ENCODE data around the gene SOX11.
"Not testable (repeated sequence)": the region's sequence is repeated elsewhere in the genome, so short reads cannot be mapped to it uniquely, and the experiment has no call there.

Gene SOX11
- total RNA-seq: 0 to 2.7 (median 0.06) reads per million in 9 experiments

DNA sequence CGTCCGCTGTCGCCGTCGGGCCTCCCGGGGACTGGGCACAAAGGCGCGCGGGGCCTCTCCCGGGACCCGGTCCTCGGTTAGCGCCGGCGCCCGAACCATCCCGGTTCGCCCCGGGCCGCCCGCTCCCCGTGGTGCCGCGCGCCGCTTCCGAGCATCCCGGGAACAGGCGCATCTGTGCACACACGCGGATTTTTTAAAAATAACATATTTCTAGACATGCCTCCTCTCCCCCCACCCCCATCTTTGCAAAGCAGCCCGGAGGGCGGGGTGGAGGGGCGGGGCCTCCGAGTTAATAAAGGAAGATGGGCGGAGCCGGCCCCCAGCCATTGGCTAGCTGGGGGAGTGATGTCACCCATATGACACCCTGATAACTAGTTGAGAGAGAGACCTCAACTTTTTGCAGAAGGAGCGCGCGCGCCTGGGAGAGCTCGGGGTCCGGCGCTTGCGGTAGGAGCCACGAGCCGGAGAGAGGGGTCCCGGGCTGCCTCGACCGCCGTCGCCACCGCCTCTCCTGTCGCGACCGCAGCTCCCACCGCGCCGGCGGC is at the start of gene SOX11:
TSS of gene SOX11 (plus strand) at position 400 of the 545 bp plus-strand sequence. CDS start 338 bp downstream, outside the sequence.
- ATAC-seq (replicated peaks) (no peak), DNase-seq (no peak)
- H3K27me3 Mint-ChIP-seq: peaks cover 36 to 44% of the 10 kb centered on the region in 2 donors
- H3K4me1 Mint-ChIP-seq (ENCODE audit: low read depth in 2 of 2): peaks cover 0 to 3% of the 10 kb centered on the region in 2 donors
- H3K9me3 Mint-ChIP-seq: peaks cover 5 to 10% of the 10 kb centered on the region in 2 donors
- no peak within 1 kb of the TSS for H3K27ac Mint-ChIP-seq
- H3K36me3 Mint-ChIP-seq (ENCODE audit: insufficient read depth): no peaks in the 10 kb centered on the region
- no peak within 1 kb of the TSS for H3K4me3 Mint-ChIP-seq

DNA sequence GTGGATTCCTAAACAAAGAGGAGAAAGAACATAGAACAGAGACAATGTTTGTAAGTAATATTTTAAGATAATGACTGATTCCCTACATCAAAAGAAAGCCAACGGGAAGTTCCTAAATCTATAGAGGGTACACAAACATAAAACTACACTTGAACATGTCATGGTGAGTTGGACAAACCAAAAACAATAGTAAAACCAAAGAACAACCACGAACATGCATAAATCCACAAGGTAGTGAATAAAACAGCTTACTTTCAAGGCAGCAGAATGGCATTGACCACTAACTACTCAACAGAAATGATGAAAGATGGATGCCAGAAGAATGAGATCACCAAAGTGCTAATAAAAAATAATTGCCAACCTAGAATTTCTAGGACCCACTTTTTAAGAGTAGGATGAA is 39.5 kb upstream of the SOX11 start:
- H3K27me3 Mint-ChIP-seq; H3K9me3 Mint-ChIP-seq; H3K4me3 Mint-ChIP-seq; DNase-seq; H3K36me3 Mint-ChIP-seq (ENCODE audit: insufficient read depth); H3K27ac Mint-ChIP-seq; ATAC-seq (replicated peaks); H3K4me1 Mint-ChIP-seq (ENCODE audit: low read depth in 2 of 2): not testable (repeated sequence)

DNA sequence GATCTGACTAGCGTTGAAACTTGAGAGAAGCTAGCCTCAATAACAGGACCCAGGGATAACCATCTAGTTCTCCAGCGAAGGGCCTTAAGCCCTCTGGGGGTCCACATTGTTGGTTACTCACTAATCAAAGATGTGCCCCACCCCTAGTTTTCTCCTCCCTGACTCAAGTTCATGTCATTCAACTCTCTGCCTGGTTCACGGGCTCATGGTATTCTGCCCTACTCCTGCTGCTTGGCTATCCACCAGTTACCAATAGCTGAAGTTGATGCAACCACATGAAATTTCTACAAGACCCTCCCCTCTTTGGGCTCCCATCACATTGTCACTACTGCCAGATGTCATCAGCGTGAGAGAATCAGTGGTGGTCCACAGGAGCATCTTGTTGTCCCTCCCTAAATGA is 38.4 kb upstream of the SOX11 start:
- not testable (repeated sequence) for H3K27ac Mint-ChIP-seq; H3K36me3 Mint-ChIP-seq (ENCODE audit: insufficient read depth); H3K9me3 Mint-ChIP-seq; ATAC-seq (replicated peaks); H3K4me1 Mint-ChIP-seq (ENCODE audit: low read depth in 2 of 2); H3K4me3 Mint-ChIP-seq; DNase-seq; H3K27me3 Mint-ChIP-seq

DNA sequence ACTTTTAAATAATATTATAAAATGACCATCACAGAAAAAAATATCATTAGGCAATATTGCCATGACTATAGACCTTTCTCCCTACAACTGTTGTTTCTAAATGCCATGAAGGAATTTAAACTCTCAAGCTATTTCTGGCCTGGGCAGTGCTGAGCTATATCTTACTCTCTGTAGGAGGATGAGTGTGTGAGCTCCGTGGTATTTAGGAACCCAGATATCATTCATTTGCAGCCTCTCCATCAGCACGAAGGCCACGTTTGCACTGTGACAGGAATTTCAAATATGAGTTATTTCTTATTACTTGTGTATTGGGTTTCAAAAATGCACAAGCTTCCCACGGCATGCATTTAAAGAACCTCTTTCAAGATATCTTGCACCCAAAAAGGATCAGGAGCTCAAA is 35.0 kb upstream of the SOX11 start:
- H3K27ac Mint-ChIP-seq: no peak overlapping the region
- no peak for ATAC-seq (replicated peaks)

DNA sequence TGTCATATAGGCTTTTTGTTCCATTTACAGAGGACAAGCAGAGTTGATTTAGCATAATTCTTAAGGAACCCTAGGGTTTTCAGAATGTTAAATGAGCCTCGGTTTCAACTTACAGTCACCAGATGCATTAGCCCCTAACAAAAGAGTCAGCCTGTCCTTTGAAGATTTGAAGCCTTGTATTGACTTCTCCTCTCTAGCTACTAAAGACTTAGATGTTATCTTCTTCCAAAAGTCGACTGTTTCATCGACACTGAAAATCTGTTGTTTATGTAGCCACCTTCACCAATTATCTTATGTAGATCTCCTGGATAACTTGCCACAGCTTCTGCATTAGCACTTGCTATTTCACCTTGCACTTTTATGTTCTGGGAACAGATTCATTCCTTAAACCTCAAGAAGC is 31.6 kb upstream of the SOX11 start:
- no peaks in the 10 kb centered on the region for H3K27me3 Mint-ChIP-seq
- no peak overlapping the region for H3K4me3 Mint-ChIP-seq
- H3K27ac Mint-ChIP-seq: no peak overlapping the region
- DNase-seq (no peak), ATAC-seq (replicated peaks) (no peak)
- H3K36me3 Mint-ChIP-seq (ENCODE audit: insufficient read depth): no peaks in the 10 kb centered on the region
- H3K4me1 Mint-ChIP-seq (ENCODE audit: low read depth in 2 of 2): no peaks in the 10 kb centered on the region
- peaks cover 6 to 11% of the 10 kb centered on the region in 2 donors for H3K9me3 Mint-ChIP-seq

More for the DNA sequence above, 35.0 kb upstream of the SOX11 start:
- Mint-ChIP-seq H3K4me1 (ENCODE audit: low read depth in 2 of 2) (no peaks in the 10 kb centered on the region), H3K36me3 (ENCODE audit: insufficient read depth) (no peaks in the 10 kb centered on the region), H3K27me3 (no peaks in the 10 kb centered on the region), H3K4me3 (no peak overlapping the region), H3K9me3 (peaks cover 6 to 9% of the 10 kb centered on the region in 2 donors)
- DNase-seq: no peak

DNA sequence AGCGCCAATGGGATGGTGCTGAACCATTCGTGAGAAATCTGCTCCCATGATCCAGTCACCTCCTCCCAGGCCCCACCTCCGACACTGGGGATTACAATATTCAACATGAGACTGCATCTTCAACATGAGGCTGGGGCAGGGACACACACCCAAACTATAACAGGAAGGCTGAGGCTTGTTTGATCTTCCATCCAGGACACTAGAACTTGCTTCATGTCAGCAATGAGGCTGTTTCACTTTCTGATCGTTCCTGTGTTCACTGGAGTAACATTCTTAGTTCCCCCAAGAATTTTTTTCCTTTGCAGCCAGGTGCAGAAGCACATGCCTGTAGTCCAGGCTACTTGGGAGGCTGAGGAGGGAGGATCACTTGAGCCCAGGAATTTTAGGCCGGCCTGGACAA is 30.8 kb upstream of the SOX11 start:
- H3K36me3 Mint-ChIP-seq (ENCODE audit: insufficient read depth): no peaks in the 10 kb centered on the region
- H3K27ac Mint-ChIP-seq: no peak overlapping the region
- H3K27me3 Mint-ChIP-seq: no peaks in the 10 kb centered on the region
- H3K4me3 Mint-ChIP-seq: no peak overlapping the region
- DNase-seq: no peak
- H3K4me1 Mint-ChIP-seq (ENCODE audit: low read depth in 2 of 2): no peaks in the 10 kb centered on the region
- H3K9me3 Mint-ChIP-seq: peaks cover 6 to 8% of the 10 kb centered on the region in 2 donors
- no peak for ATAC-seq (replicated peaks)

DNA sequence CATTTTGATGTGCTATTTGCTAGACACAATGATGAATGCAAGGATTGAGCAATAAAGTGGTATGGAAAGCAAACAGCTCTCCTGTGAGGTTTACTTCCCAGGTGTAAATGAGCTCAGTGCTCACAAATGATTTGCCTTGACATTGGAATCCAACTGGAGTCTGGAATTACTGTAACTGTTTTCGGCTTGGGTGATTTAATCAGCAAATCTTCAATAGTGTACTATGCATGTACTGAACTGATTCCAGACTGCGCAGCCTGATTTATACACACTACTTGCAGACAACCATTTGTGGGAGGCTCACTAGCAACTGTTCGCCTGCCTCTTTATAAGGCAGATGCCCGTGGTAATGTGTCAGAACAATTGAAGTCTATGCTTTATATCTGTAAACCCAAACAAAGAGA is 27.9 kb upstream of the SOX11 start:
- no peak overlapping the region for H3K4me3 Mint-ChIP-seq
- peaks cover 6 to 9% of the 10 kb centered on the region in 2 donors for H3K9me3 Mint-ChIP-seq
- H3K4me1 Mint-ChIP-seq (ENCODE audit: low read depth in 2 of 2): no peaks in the 10 kb centered on the region
- H3K27me3 Mint-ChIP-seq: no peaks in the 10 kb centered on the region
- DNase-seq (no peak), ATAC-seq (replicated peaks) (no peak)
- no peak overlapping the region for H3K27ac Mint-ChIP-seq
- H3K36me3 Mint-ChIP-seq (ENCODE audit: insufficient read depth): no peaks in the 10 kb centered on the region

DNA sequence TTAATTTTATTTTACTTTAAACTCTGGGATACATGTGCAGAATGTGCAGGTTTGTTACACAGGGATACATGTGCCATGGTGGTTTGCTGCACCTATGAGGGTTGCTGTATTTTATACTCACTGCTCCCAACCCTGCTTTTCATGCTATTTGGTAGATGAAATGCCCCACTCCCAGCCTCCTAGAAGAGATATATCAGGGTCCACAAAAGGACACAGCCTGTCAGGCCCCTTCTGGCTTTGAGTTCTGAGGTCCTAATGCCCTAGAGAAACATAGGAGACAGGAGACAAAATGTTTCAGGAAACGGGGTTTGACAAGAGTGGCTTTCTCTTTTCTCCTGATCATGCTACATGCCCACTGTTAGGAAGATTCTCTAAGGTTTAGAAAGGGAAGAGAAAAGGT is 27.1 kb upstream of the SOX11 start:
- Mint-ChIP-seq H3K4me3 (no peak overlapping the region), H3K27me3 (no peaks in the 10 kb centered on the region), H3K4me1 (ENCODE audit: low read depth in 2 of 2) (no peaks in the 10 kb centered on the region), H3K36me3 (ENCODE audit: insufficient read depth) (no peaks in the 10 kb centered on the region), H3K9me3 (peaks cover 6 to 9% of the 10 kb centered on the region in 2 donors), H3K27ac (no peak overlapping the region)
- DNase-seq (no peak), ATAC-seq (replicated peaks) (no peak)

DNA sequence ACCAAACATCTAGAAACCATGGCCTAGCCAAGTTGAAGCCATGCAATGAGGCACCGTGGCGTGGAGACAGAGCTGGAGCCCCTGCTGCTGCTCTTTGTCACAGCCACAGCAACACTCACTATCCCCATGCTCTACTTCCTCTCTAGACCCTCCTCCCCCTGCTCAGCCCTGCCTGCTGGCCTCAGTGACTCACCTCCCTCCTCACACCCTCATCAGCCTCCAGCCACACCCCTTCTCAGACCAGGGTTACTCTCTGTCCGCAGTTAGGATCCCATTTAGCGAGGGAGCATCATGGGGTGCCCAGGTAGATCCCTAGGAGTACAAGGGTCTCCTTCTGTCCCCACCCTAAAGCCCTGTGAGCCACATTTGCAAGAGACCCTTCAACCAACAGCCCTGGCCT is 25.4 kb upstream of the SOX11 start:
- Mint-ChIP-seq H3K4me3 (no peak overlapping the region), H3K36me3 (ENCODE audit: insufficient read depth) (no peaks in the 10 kb centered on the region), H3K27me3 (no peaks in the 10 kb centered on the region), H3K4me1 (ENCODE audit: low read depth in 2 of 2) (no peaks in the 10 kb centered on the region), H3K9me3 (peaks cover 0 to 8% of the 10 kb centered on the region in 2 donors), H3K27ac (no peak overlapping the region)
- ATAC-seq (replicated peaks): no peak
- no peak for DNase-seq

DNA sequence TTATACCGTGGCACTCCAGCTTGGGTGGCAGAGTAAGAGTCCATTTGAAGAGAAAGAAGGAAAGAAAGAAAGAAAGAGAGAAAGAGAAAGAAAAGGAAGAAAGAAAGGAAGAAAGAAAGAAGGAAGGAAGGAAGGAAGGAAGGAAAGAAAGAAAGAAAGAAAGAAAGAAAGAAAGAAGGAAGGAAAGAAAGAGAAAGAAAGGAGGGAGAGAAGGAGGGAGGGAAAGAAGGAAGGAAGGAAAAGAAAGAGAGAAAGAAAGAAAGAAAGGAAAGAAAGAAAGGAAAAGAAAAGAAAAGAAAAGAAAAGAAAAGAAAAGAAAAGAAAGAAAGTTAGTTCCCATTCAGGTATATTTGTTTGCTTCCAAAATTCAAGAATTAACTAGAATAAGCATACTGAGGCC is 24.5 kb upstream of the SOX11 start:
- not testable (repeated sequence) for H3K4me3 Mint-ChIP-seq; DNase-seq; H3K4me1 Mint-ChIP-seq (ENCODE audit: low read depth in 2 of 2); H3K9me3 Mint-ChIP-seq; H3K27me3 Mint-ChIP-seq; ATAC-seq (replicated peaks); H3K36me3 Mint-ChIP-seq (ENCODE audit: insufficient read depth); H3K27ac Mint-ChIP-seq

DNA sequence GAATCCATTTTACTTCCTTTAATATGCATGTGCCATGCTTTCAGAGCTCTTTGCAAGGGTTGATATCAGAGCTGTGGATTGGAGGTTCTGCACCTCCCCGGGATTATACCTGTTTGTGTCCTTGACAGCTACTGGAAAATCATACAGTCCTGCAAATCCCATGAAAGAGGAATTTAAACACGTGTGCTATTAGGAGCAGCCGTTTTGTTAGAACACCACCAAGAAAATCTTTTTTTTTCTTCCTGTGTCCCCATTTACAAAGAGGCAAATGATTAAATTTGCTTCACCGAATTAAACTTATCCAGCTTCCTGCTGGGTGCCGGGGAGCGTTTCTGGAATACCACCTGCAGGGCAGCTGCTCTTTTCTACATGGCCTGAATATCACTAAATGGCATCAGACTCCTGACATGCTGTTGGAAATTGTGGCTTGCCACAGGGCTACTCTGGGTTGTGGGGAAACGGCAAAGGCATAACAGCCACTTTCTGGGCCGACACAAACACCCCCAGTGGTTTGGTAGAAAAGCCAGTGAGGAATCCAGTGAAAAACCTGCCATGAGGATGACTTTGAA is 23.4 kb upstream of the SOX11 start:
- ATAC-seq (replicated peaks) (no peak), DNase-seq (no peak)
- Mint-ChIP-seq H3K4me1 (ENCODE audit: low read depth in 2 of 2) (no peaks in the 10 kb centered on the region), H3K4me3 (no peak overlapping the region), H3K27ac (no peak overlapping the region), H3K27me3 (peaks cover 6 to 7% of the 10 kb centered on the region in 2 donors), H3K36me3 (ENCODE audit: insufficient read depth) (no peaks in the 10 kb centered on the region), H3K9me3 (peaks cover 0 to 3% of the 10 kb centered on the region in 2 donors)

DNA sequence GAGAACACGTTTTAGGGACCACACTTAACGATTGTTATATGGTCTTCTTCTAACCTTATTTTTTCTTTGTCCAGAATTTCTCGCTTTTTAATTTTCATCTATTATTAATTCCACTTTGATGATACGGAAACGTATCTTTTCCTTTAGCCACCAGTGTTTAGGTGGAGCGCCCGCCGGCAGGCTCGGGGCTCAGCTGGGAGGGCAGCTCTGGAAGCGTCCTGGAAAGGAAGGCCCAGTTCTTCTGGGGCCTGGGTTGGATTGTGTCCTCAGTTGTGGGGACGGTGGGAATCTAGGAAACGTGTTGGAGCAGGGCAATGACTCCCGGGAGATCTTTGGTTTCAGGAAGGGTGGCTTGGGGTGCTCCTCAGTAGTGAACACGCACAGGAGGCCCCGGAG is 19.4 kb upstream of the SOX11 start:
- Mint-ChIP-seq H3K4me1 (ENCODE audit: low read depth in 2 of 2) (no peaks in the 10 kb centered on the region), H3K4me3 (no peak overlapping the region), H3K9me3 (peaks cover 0 to 7% of the 10 kb centered on the region in 2 donors), H3K36me3 (ENCODE audit: insufficient read depth) (no peaks in the 10 kb centered on the region), H3K27me3 (peaks cover 7 to 14% of the 10 kb centered on the region in 2 donors), H3K27ac (no peak overlapping the region)
- ATAC-seq (replicated peaks) (no peak), DNase-seq (no peak)

DNA sequence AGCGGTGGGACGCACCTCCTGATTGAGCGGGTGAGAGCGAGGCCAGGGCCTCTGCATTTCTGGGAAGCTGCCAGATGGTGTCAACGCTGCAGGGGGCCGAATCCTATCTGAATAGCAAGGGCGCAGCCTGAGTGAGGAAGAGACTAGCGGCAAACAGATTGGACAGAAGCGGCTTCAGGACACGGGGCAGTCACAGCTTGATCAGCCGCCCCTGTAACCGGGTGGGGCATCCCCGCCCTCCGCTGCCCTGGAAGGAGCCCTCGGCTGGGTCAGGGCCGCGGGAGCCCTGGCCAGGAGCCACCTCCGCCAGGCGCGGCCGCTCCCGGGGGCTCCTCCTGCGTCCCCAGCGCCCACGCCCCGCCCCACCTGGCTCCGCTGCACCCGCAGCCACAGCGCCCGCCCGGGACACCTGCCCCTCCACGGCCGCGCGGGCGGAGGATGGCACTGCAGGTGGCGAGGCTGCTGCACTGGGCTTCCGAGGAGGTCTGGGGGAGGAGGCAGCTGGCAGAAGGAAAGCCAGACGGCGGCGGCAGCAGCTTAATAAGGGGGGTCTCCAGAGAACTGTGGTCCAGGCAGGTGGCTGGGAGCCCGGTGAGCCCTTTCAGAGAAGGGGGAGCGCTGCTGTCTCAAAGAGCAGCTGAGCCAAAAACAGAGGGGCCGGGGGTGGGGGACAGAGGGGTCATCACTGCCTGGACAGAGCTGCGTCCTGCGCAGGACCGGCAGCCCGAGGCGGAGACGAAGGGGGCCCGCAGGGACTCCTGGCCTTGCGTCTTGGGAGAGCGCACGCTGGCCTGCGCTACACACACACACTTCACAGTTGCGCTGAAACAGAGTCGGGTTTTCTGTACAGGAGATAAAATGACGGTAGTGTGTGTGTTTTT is 18.8 kb upstream of the SOX11 start:
- no peaks in the 10 kb centered on the region for H3K4me1 Mint-ChIP-seq (ENCODE audit: low read depth in 2 of 2)

DNA sequence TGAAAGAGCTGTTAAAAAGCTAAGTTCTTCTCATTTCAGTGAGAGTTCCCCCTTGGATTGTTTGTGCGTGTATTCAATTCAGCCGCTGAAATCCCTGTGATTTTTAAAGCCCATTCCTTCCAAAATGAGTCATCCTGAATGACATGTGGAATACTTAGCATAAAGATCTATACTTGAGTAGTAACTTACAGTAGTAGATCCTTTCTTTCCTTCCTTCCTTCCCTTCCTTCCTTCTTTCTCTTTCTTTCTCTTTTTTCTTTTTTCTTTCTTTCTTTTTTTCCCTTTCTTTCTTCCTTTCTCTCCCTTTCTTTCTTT is 18.2 kb upstream of the SOX11 start:
- Mint-ChIP-seq H3K36me3 (ENCODE audit: insufficient read depth) (no peaks in the 10 kb centered on the region), H3K27ac (no peak overlapping the region), H3K4me3 (no peak overlapping the region), H3K27me3 (peaks cover 7 to 14% of the 10 kb centered on the region in 2 donors), H3K4me1 (ENCODE audit: low read depth in 2 of 2) (no peaks in the 10 kb centered on the region), H3K9me3 (peaks cover 0 to 5% of the 10 kb centered on the region in 2 donors)
- DNase-seq (no peak), ATAC-seq (replicated peaks) (no peak)

More for the DNA sequence above, 18.8 kb upstream of the SOX11 start:
- no peaks in the 10 kb centered on the region for H3K36me3 Mint-ChIP-seq (ENCODE audit: insufficient read depth)
- ATAC-seq (replicated peaks): no peak
- peaks cover 7 to 14% of the 10 kb centered on the region in 2 donors for H3K27me3 Mint-ChIP-seq
- no peak for DNase-seq
- H3K27ac Mint-ChIP-seq: no peak overlapping the region
- H3K9me3 Mint-ChIP-seq: peaks cover 0 to 7% of the 10 kb centered on the region in 2 donors
- no peak overlapping the region for H3K4me3 Mint-ChIP-seq

Data from effector memory CD8-positive, alpha-beta T cell (primary cell).